GM21515 (cell line): Measurements from ENCODE around the gene FGF22.
"Not testable (repeated sequence)": the region's sequence is repeated elsewhere in the genome, so short reads cannot be mapped to it uniquely, and the experiment has no call there.

Experiments used
- ATAC-seq: cut with Tn5 transposase; IDR thresholded peaks from one replicate; pipeline ENCODE4 v1.9.1; 2021; ENCODE audit not compliant: unreplicated experiment

Gene FGF22

GRCh38 chr19:639253-640160 is at the start of gene FGF22:
TSS of gene FGF22 (plus strand) at chr19:639879. CDS start at chr19:639926, 47 bp downstream.
- peak; percentile 46 for ATAC-seq

- ATAC-seq: no peak
These were observed 49.3 kb upstream of the FGF22 start for GRCh38 chr19:590396-590745.

GRCh38 chr19:590750-591098 is 49.0 kb upstream of the FGF22 start:
- ATAC-seq: no peak

- ATAC-seq: no peak
These were observed 48.4 kb upstream of the FGF22 start for GRCh38 chr19:591099-591958.

GRCh38 chr19:592101-592500 is 47.6 kb upstream of the FGF22 start:
- ATAC-seq: no peak

GRCh38 chr19:593055-593454 is 46.6 kb upstream of the FGF22 start:
- no peak for ATAC-seq

- ATAC-seq: no peak
These were observed 46.2 kb upstream of the FGF22 start for GRCh38 chr19:593505-593904.

- ATAC-seq: no peak
These were observed 45.3 kb upstream of the FGF22 start for GRCh38 chr19:594265-594870.

GRCh38 chr19:595326-596262 is 44.1 kb upstream of the FGF22 start:
- no peak for ATAC-seq

GRCh38 chr19:596263-596655 is 43.4 kb upstream of the FGF22 start:
- no peak for ATAC-seq

GRCh38 chr19:597406-598315 is 42.0 kb upstream of the FGF22 start:
- no peak for ATAC-seq

- no peak for ATAC-seq
These were observed 38.4 kb upstream of the FGF22 start for GRCh38 chr19:601310-601709.

GRCh38 chr19:601790-602189 is 37.9 kb upstream of the FGF22 start:
- no peak for ATAC-seq

GRCh38 chr19:602391-603301 is 37.0 kb upstream of the FGF22 start:
- ATAC-seq: no peak

- not testable (repeated sequence) for ATAC-seq
These were observed 36.4 kb upstream of the FGF22 start for GRCh38 chr19:603302-603639.

GRCh38 chr19:603779-604178 is 35.9 kb upstream of the FGF22 start:
- ATAC-seq: not testable (repeated sequence)

GRCh38 chr19:604355-604754 is 35.3 kb upstream of the FGF22 start:
- ATAC-seq: no peak
